Measurements from ENCODE around the gene MYO3B.

- TF ChIP-seq CTCF (IDR thresholded peaks at IDR 0.05) (no peak), POLR2A (IDR thresholded peaks at IDR 0.05) (no peak)
These were observed 187.7 kb downstream of the MYO3B start for GRCh38 chr2:170365686-170366085.
